WTC11 (cell line): Measurements from ENCODE around the gene MCM5. TPM values are rescaled to one million over a fixed set of nuclear protein-coding genes. Genes with fewer than 3 reads are reported as not detected.
"Not testable (repeated sequence)": the region's sequence is repeated elsewhere in the genome, so short reads cannot be mapped to it uniquely, and the experiment has no call there.

ENCODE experiments used
- ATAC-seq: fragments of 200-7000 bp; cut with Tn5 transposase; 2 replicates; pipeline ENCODE4 v1.10.0; 2021; ENCODE audit warnings: mild to moderate bottlenecking, moderate library complexity
- CTCF ChIA-PET: fragments of 300-600 bp; sonication (Branson Sonifier 250); formaldehyde crosslinking; loops from one replicate; lab custom pipeline; 2021; ENCODE audit warnings: antibody characterized with exemption; lab: Charles Lee
- POLR2A ChIA-PET: fragments of 350-600 bp; sonication (Branson Sonifier 250); formaldehyde crosslinking; loops from one replicate; lab custom pipeline; 2021; ENCODE audit warnings: antibody characterized with exemption; lab: Charles Lee
- DNase-seq: peaks from one replicate; pipeline ENCODE4 v3.0.0; 2021; ENCODE audit warnings: low spot score
- H3K27ac Mint-ChIP-seq: 2 replicates; pipeline ENCODE4 v1.8.0; 2021; ENCODE audit warnings: mixed read lengths
- H3K27me3 Mint-ChIP-seq: 2 replicates; pipeline ENCODE4 v1.8.0; 2021; ENCODE audit warnings: low read depth, mild to moderate bottlenecking, moderate library complexity, mixed read lengths
- H3K36me3 Mint-ChIP-seq: 2 replicates; pipeline ENCODE4 v1.8.0; 2021; ENCODE audit warnings: mixed read lengths
- H3K4me1 Mint-ChIP-seq: 2 replicates; pipeline ENCODE4 v1.8.0; 2022; ENCODE audit warnings: mixed read lengths
- H3K4me3 Mint-ChIP-seq: 2 replicates; pipeline ENCODE4 v1.8.0; 2021; ENCODE audit warnings: mild to moderate bottlenecking, moderate library complexity, mixed read lengths
- H3K9me3 Mint-ChIP-seq: 2 replicates; pipeline ENCODE4 v1.8.0; 2021; ENCODE audit warnings: mixed read lengths
- ELF4 ChIP-seq: sonication (generic); formaldehyde crosslinking; IDR thresholded peaks from 2 replicates; pipeline ENCODE4 v1.8.1; 2022; ENCODE audit warnings: low read depth, mild to moderate bottlenecking, moderate library complexity, missing genetic modification reagents
- ESRRA ChIP-seq: sonication (generic); formaldehyde crosslinking; IDR thresholded peaks from 2 replicates; pipeline ENCODE4 v1.8.1; 2022; ENCODE audit warnings: mild to moderate bottlenecking, missing genetic modification reagents, borderline replicate concordance
- GTF2I ChIP-seq: fragments of 250-450 bp; sonication (Bioruptor Pico); conservative IDR thresholded peaks from 2 replicates; pipeline ENCODE4 v1.4.0; 2021; ENCODE audit warnings: mild to moderate bottlenecking
- MXD4 ChIP-seq: fragments of 250-450 bp; sonication (Bioruptor Pico); IDR thresholded peaks from 2 replicates; pipeline ENCODE4 v1.8.0; 2021; ENCODE audit warnings: mild to moderate bottlenecking, moderate library complexity, borderline replicate concordance
- OVOL2 ChIP-seq: fragments of 250-450 bp; sonication (Bioruptor Pico); IDR thresholded peaks from 2 replicates; pipeline ENCODE4 v1.9.0; 2021; ENCODE audit warnings: mild to moderate bottlenecking, borderline replicate concordance
- RORB ChIP-seq: fragments of 250-450 bp; sonication (Bioruptor Pico); IDR thresholded peaks from 2 replicates; pipeline ENCODE4 v1.9.0; 2021; ENCODE audit warnings: mild to moderate bottlenecking
- TCF7 ChIP-seq: sonication (generic); formaldehyde crosslinking; IDR thresholded peaks from 2 replicates; pipeline ENCODE4 v1.8.0; 2022; ENCODE audit warnings: mild to moderate bottlenecking, low read depth, missing genetic modification reagents, moderate library complexity
- ZNF121 ChIP-seq: sonication (generic); formaldehyde crosslinking; IDR thresholded peaks from 2 replicates; pipeline ENCODE4 v1.8.0; 2023; ENCODE audit warnings: missing genetic modification reagents
- ZNF263 ChIP-seq: sonication (generic); formaldehyde crosslinking; IDR thresholded peaks from 2 replicates; pipeline ENCODE4 v1.8.1; 2022; ENCODE audit warnings: low read depth, mild to moderate bottlenecking, moderate library complexity, missing genetic modification reagents
- ZNF512 ChIP-seq: sonication (generic); formaldehyde crosslinking; IDR thresholded peaks from 2 replicates; pipeline ENCODE4 v1.8.1; 2022; ENCODE audit warnings: missing genetic modification reagents, borderline replicate concordance
- total RNA-seq: library from RNA; stranded (reverse); gene quantifications from 3 replicates; pipeline ENCODE4 v1.2.3, GENCODE V29; 2021
- TF ChIP-seq, protein P1 (sequence below): sonication (generic); formaldehyde crosslinking; IDR thresholded peaks from 2 replicates; pipeline ENCODE4 v1.8.0; 2022; ENCODE audit warnings: missing genetic modification reagents
- TF ChIP-seq, protein P2 (sequence below): sonication (generic); formaldehyde crosslinking; IDR thresholded peaks from 2 replicates; pipeline ENCODE4 v1.8.0; 2022; ENCODE audit warnings: mild to moderate bottlenecking, missing genetic modification reagents
- TF ChIP-seq, protein P3 (sequence below): sonication (generic); formaldehyde crosslinking; IDR thresholded peaks from 2 replicates; pipeline ENCODE4 v1.8.0; 2022; ENCODE audit warnings: mild to moderate bottlenecking, missing genetic modification reagents
- TF ChIP-seq, protein P4 (sequence below): sonication (generic); formaldehyde crosslinking; IDR thresholded peaks from 2 replicates; pipeline ENCODE4 v1.8.1; 2023; ENCODE audit warnings: mild to moderate bottlenecking, missing genetic modification reagents, moderate library complexity

The MCM5 gene
- total RNA-seq, 1 experiment from 2014 or later = 261 TPM

DNA sequence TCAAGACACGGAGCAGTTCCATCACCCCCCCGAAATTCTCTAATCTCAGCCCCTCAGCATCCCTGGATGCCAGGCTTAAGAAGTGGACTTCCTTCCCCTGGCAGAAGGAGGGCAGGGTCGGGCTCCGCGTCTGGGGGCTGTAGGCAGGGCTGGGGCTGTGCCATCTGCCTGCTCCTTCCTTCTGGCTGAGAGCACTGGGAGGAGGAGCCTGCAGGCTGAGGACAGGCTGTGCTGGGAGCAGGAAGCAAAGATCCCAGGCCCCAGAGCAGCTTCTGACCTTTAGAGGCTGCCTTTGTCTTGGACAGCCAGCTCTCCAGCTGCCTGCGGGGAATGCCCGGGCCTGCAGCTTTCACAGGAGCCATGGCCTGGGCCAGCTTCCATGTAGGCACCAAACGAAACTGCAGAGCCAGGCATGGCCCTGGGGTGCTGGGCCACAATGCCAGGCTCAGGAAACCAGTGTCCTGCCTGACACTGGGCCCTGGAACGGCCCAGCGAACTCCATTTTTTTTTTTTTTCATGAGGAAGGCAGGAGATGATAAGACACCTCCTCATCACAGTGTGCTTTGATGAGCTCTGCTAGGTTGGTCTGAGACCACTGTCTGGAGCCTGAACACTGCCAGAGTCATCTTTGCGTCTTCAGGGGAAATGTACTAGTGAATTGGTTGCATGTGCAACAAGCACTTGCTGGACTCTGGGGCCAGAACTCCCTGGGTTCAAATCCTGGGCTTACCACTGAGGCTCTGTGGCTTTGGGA, 67.9 kb downstream of the MCM5 start:
- DNase-seq (no peak), ATAC-seq (peak; percentile 78)
- Mint-ChIP-seq H3K27me3 (no peaks in the 10 kb centered on the region), H3K9me3 (peaks cover 23% of the 10 kb centered on the region)
- TF ChIP-seq ZNF121 (CRISPR knock-in tag) (peak; percentile 82), ESRRA (CRISPR knock-in tag) (no peak), ZNF263 (CRISPR knock-in tag) (peak; percentile 36; the same call in 1 of the 2 replicates), ZNF512 (CRISPR knock-in tag) (no peak), MXD4 (CRISPR knock-in tag) (no peak), TCF7 (no peak)
- TF ChIP-seq, protein P1, sequence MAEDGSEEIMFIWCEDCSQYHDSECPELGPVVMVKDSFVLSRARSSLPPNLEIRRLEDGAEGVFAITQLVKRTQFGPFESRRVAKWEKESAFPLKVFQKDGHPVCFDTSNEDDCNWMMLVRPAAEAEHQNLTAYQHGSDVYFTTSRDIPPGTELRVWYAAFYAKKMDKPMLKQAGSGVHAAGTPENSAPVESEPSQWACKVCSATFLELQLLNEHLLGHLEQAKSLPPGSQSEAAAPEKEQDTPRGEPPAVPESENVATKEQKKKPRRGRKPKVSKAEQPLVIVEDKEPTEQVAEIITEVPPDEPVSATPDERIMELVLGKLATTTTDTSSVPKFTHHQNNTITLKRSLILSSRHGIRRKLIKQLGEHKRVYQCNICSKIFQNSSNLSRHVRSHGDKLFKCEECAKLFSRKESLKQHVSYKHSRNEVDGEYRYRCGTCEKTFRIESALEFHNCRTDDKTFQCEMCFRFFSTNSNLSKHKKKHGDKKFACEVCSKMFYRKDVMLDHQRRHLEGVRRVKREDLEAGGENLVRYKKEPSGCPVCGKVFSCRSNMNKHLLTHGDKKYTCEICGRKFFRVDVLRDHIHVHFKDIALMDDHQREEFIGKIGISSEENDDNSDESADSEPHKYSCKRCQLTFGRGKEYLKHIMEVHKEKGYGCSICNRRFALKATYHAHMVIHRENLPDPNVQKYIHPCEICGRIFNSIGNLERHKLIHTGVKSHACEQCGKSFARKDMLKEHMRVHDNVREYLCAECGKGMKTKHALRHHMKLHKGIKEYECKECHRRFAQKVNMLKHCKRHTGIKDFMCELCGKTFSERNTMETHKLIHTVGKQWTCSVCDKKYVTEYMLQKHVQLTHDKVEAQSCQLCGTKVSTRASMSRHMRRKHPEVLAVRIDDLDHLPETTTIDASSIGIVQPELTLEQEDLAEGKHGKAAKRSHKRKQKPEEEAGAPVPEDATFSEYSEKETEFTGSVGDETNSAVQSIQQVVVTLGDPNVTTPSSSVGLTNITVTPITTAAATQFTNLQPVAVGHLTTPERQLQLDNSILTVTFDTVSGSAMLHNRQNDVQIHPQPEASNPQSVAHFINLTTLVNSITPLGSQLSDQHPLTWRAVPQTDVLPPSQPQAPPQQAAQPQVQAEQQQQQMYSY (CRISPR knock-in tag) = no peak
- TF ChIP-seq, protein P2, sequence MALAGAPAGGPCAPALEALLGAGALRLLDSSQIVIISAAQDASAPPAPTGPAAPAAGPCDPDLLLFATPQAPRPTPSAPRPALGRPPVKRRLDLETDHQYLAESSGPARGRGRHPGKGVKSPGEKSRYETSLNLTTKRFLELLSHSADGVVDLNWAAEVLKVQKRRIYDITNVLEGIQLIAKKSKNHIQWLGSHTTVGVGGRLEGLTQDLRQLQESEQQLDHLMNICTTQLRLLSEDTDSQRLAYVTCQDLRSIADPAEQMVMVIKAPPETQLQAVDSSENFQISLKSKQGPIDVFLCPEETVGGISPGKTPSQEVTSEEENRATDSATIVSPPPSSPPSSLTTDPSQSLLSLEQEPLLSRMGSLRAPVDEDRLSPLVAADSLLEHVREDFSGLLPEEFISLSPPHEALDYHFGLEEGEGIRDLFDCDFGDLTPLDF (CRISPR knock-in tag) = no peak
- TF ChIP-seq, protein P3, sequence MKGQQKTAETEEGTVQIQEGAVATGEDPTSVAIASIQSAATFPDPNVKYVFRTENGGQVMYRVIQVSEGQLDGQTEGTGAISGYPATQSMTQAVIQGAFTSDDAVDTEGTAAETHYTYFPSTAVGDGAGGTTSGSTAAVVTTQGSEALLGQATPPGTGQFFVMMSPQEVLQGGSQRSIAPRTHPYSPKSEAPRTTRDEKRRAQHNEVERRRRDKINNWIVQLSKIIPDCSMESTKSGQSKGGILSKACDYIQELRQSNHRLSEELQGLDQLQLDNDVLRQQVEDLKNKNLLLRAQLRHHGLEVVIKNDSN (CRISPR knock-in tag) = no peak
- TF ChIP-seq, all 79 proteins: peak for 2
- peaks cover 32% of the 10 kb centered on the region for H3K36me3 Mint-ChIP-seq
- peak overlapping the region; percentile 85 for H3K27ac Mint-ChIP-seq
- H3K4me1 Mint-ChIP-seq = peaks cover 8% of the 10 kb centered on the region
- no peak overlapping the region for H3K4me3 Mint-ChIP-seq
- ChIA-PET CTCF (interaction anchor here (0.5 to 1.2 kb wide), 5 partner anchors 11 to 116 kb away, joined by 3 to 8 read pairs (median 3); no protein-coding TSS in a partner anchor), POLR2A (no interaction called here)

DNA sequence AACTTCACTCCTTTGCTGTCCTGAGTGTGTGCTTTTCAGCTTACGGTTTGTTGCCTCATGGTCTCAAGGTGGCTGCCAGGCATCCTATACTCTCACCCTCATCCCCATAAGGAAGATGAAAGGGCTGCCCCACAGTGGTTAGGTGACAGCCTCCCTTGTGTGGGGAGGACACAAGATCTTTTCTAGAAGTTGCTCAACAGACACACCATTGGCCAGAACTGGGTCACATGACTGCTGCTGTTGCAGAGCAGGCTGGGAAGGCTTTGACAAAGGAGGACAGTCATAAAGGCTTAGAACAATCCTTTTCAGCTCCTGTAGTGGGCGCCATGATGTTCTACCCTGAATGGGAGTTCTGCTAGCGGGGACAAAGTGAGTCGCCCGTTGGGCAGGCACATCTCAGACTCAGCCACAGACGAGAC, 71.0 kb downstream of the MCM5 start:
- H3K36me3 Mint-ChIP-seq = peaks cover 25% of the 10 kb centered on the region
- no peaks in the 10 kb centered on the region for H3K27me3 Mint-ChIP-seq
- H3K4me1 Mint-ChIP-seq = peaks cover 8% of the 10 kb centered on the region
- DNase-seq (no peak), ATAC-seq (peak; percentile 59)
- H3K9me3 Mint-ChIP-seq = peaks cover 17% of the 10 kb centered on the region
- CTCF ChIA-PET = no interaction called here
- TF ChIP-seq GTF2I (CRISPR knock-in tag) (peak; percentile 83), RORB (CRISPR knock-in tag) (no peak), OVOL2 (CRISPR knock-in tag) (no peak), ELF4 (no peak)
- TF ChIP-seq, protein P1 (CRISPR knock-in tag) = no peak
- TF ChIP-seq, protein P3 (CRISPR knock-in tag) = peak; percentile 59; the same call in 1 of the 2 replicates
- TF ChIP-seq, protein P4, sequence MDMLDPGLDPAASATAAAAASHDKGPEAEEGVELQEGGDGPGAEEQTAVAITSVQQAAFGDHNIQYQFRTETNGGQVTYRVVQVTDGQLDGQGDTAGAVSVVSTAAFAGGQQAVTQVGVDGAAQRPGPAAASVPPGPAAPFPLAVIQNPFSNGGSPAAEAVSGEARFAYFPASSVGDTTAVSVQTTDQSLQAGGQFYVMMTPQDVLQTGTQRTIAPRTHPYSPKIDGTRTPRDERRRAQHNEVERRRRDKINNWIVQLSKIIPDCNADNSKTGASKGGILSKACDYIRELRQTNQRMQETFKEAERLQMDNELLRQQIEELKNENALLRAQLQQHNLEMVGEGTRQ = peak; percentile 79
- no peak overlapping the region for H3K27ac Mint-ChIP-seq
- H3K4me3 Mint-ChIP-seq = no peak overlapping the region
- POLR2A ChIA-PET = no interaction called here

GRCh38 chr22:35471566-35471965, 71.6 kb downstream of the MCM5 start:
- H3K27ac Mint-ChIP-seq, DNase-seq, H3K27me3 Mint-ChIP-seq, POLR2A ChIA-PET, CTCF ChIA-PET, ATAC-seq, H3K4me3 Mint-ChIP-seq: not testable (repeated sequence)
- Mint-ChIP-seq H3K36me3 (peaks cover 25% of the 10 kb centered on the region), H3K4me1 (peaks cover 15% of the 10 kb centered on the region), H3K9me3 (peaks cover 17% of the 10 kb centered on the region)
